GM12878 (cell line): ENCODE results near the gene ACP3. TPM values are rescaled to one million over a fixed set of nuclear protein-coding genes. Genes with fewer than 3 reads are reported as not detected.

Source experiments
- ATF7 ChIP-seq: fragments of 450-650 bp; IDR thresholded peaks from 2 replicates; pipeline ENCODE4 v1.6.1; 2016; ENCODE audit warnings: low read depth, mild to moderate bottlenecking
- BMI1 ChIP-seq: fragments of 450-650 bp; IDR thresholded peaks from 2 replicates; pipeline ENCODE4 v1.6.1; 2016; ENCODE audit warnings: mild to moderate bottlenecking, moderate library complexity, borderline replicate concordance
- CBX5 ChIP-seq: sonication (generic); IDR thresholded peaks from 2 replicates; pipeline ENCODE4 v1.6.1; 2016; ENCODE audit warnings: low read depth, moderate library complexity, mild to moderate bottlenecking, inconsistent platforms
- CHD1 ChIP-seq: IDR thresholded peaks from 2 replicates; pipeline ENCODE4 v1.6.1; 2012; ENCODE audit warnings: low read depth, low read length, improper control_type of control experiment
- CTCF ChIP-seq, 3 experiments: IDR thresholded peaks in 2 of 3; conservative IDR thresholded peaks in 1 of 3; 2 replicates each; pipeline ENCODE4 v1.5.1; 2011; ENCODE audit warnings: low read depth in 3 of 3, low read length in 3 of 3, mild to moderate bottlenecking in 3 of 3, control low read depth in 2 of 3, moderate library complexity in 2 of 3, inconsistent platforms in 1 of 3, mixed read lengths in 1 of 3; ENCODE audit not compliant: control insufficient read depth in 2 of 3, insufficient read depth in 1 of 3; ENCODE audit errors: extremely low read depth in 1 of 3
- DPF2 ChIP-seq: fragments of 450-650 bp; IDR thresholded peaks from 2 replicates; pipeline ENCODE4 v1.6.1; 2017; ENCODE audit warnings: mild to moderate bottlenecking
- E2F4 ChIP-seq: IDR thresholded peaks from 2 replicates; pipeline ENCODE4 v1.6.1; 2012; ENCODE audit warnings: low read depth, low read length, improper control_type of control experiment
- E4F1 ChIP-seq: fragments of 450-650 bp; IDR thresholded peaks from 2 replicates; pipeline ENCODE4 v1.6.1; 2018; ENCODE audit warnings: borderline replicate concordance, mild to moderate bottlenecking; ENCODE audit not compliant: partially characterized antibody
- EED ChIP-seq: sonication (generic); IDR thresholded peaks from 2 replicates; pipeline ENCODE4 v1.6.1; 2016; ENCODE audit warnings: antibody characterized with exemption, low read depth
- EZH2 ChIP-seq: IDR thresholded peaks from 2 replicates; pipeline ENCODE4 v1.6.1; 2012; ENCODE audit warnings: low read depth, mild to moderate bottlenecking, control low read depth, inconsistent platforms, low read length, borderline replicate concordance; ENCODE audit not compliant: control insufficient read depth
- GABPA ChIP-seq: IDR thresholded peaks from 2 replicates; pipeline ENCODE4 v1.6.1; 2014; ENCODE audit warnings: antibody characterized with exemption, low read depth, mild to moderate bottlenecking, inconsistent platforms
- JUND ChIP-seq: IDR thresholded peaks from 2 replicates; pipeline ENCODE4 v1.6.1; 2012; ENCODE audit warnings: low read depth, mild to moderate bottlenecking, low read length, improper control_type of control experiment, moderate library complexity
- NBN ChIP-seq: fragments of 450-650 bp; IDR thresholded peaks from 2 replicates; pipeline ENCODE4 v1.6.1; 2016
- NR2C2 ChIP-seq: IDR thresholded peaks from 2 replicates; pipeline ENCODE4 v1.6.1; 2011; ENCODE audit warnings: borderline replicate concordance, low read depth; ENCODE audit not compliant: control insufficient read depth, insufficient read length
- POLR2AphosphoS2 ChIP-seq: IDR thresholded peaks from 2 replicates; pipeline ENCODE4 v1.6.1; 2011; ENCODE audit warnings: low read depth, mild to moderate bottlenecking, low read length, improper control_type of control experiment, moderate library complexity
- POLR2AphosphoS5 ChIP-seq: IDR thresholded peaks from 2 replicates; pipeline ENCODE4 v1.6.1; 2011; ENCODE audit warnings: mild to moderate bottlenecking, low read length, inconsistent platforms
- STAT3 ChIP-seq: IDR thresholded peaks from 2 replicates; pipeline ENCODE4 v1.6.1; 2011; ENCODE audit warnings: low read depth, low read length, improper control_type of control experiment
- USF1 ChIP-seq: IDR thresholded peaks from 2 replicates; pipeline ENCODE4 v1.6.1; 2011; ENCODE audit warnings: borderline replicate concordance, low read depth, mild to moderate bottlenecking, moderate library complexity, mixed read lengths, low read length; ENCODE audit not compliant: insufficient read depth; ENCODE audit errors: extremely low read length
- ZNF24 ChIP-seq: fragments of 450-650 bp; IDR thresholded peaks from 2 replicates; pipeline ENCODE4 v1.6.1; 2017; ENCODE audit warnings: antibody characterized with exemption, mild to moderate bottlenecking
- polyA plus RNA-seq, 11 experiments: library from polyadenylated mRNA; depleted of rRNA in 4 of 11; unstranded in 6 of 11; stranded (reverse) in 5 of 11; fragments of >200 nt; fragmentation: Nextera tagmentation in 4 of 11; fragmentation: Illumina TruSeq in 1 of 11; extraction: Ambion mirVana in 4 of 11; extraction: Trizol in 1 of 11; gene quantifications; 1 replicate in 1 of 11; 2 replicates in 10 of 11; pipeline versions ENCODE4 v1.2.1 to v1.2.3, GENCODE V29; 2011 to 2016; ENCODE audit warnings: inconsistent platforms in 2 of 11, missing spikeins in 2 of 11, low read depth in 1 of 11
- total RNA-seq, 4 experiments: library from RNA; depleted of rRNA in 3 of 4; stranded (reverse); fragments of >200 nt in 3 of 4; fragmentation: Illumina TruSeq in 1 of 4; extraction: Trizol in 1 of 4; gene quantifications; 2 replicates each; pipeline versions ENCODE4 v1.2.1 to v1.2.3, GENCODE V29; 2013 to 2021

ACP3 gene
- total and polyA plus RNA-seq, 10 of the 15 experiments (the other 5 are each of a cell fraction or from before 2014, with no cell fraction given), result 0.05 to 0.41 TPM; not detected in 8

- TF ChIP-seq POLR2AphosphoS2 (no peak), DPF2 (no peak), USF1 (no peak), BMI1 (no peak), NBN (no peak), EZH2 (no peak), STAT3 (no peak), ATF7 (no peak), JUND (no peak), CHD1 (no peak), POLR2AphosphoS5 (no peak), EED (no peak), NR2C2 (no peak), E2F4 (no peak), E4F1 (no peak), CTCF (IDR thresholded peaks at IDR 0.05 in 2 of 3, conservative IDR thresholded peaks at IDR 0.05 in 1 of 3; ENCODE audit: control insufficient read depth in 2 of 3, extremely low read depth in 1 of 3, insufficient read depth in 1 of 3, low read depth in 3 of 3, low read length in 3 of 3) (peak; percentile 69 to 79 (median 75)), CBX5 (no peak), ZNF24 (no peak), GABPA (no peak)
Observed at GRCh38 chr3:132343018-132343612, 25.9 kb downstream of the ACP3 start (continued).
